Stomach (tissue), 9 donors: ENCODE data around the gene PPP2R2B. TPM values are rescaled to one million over a fixed set of nuclear protein-coding genes. Genes with fewer than 3 reads are reported as not detected.

Source experiments
- DNase-seq, 2 donors: peaks; one replicate each; pipeline versions ENCODE4 v3.0.0 to v3.0.0-alpha.2; 2013 to 2019
- H3K27ac ChIP-seq, 5 donors: fragments of 200-600 bp in 4 of 5; sonication (generic) in 4 of 5; one replicate each; pipeline ENCODE4 v1.5.1; 2013 to 2019; ENCODE audit warnings: mild to moderate bottlenecking in 1 of 5, moderate library complexity in 1 of 5
- H3K27me3 ChIP-seq, 3 donors: fragments of 200-600 bp; sonication (generic); one replicate each; pipeline ENCODE4 v1.5.1; 2017 to 2019; ENCODE audit warnings: mixed run types in 1 of 3
- H3K36me3 ChIP-seq, 4 donors: fragments of 200-600 bp; sonication (generic); 1 replicate in 3 of 4; 2 replicates in 1 of 4; pipeline ENCODE4 v1.5.1; 2016 to 2019
- H3K4me1 ChIP-seq, 4 donors: fragments of 200-600 bp; sonication (generic); one replicate each; pipeline ENCODE4 v1.5.1; 2016 to 2019
- H3K4me3 ChIP-seq, 4 donors: fragments of 200-600 bp; sonication (generic) in 3 of 4; one replicate each; pipeline ENCODE4 v1.5.1; 2016 to 2019; ENCODE audit warnings: mild to moderate bottlenecking in 1 of 4
- H3K9me3 ChIP-seq, 4 donors: fragments of 200-600 bp; sonication (generic); one replicate each; pipeline ENCODE4 v1.5.1; 2016 to 2019
- CTCF ChIP-seq, 7 experiments: fragments of 450-650 bp in 4 of 7; fragments of 200-600 bp in 3 of 7; sonication (generic) in 3 of 7; IDR thresholded peaks; one replicate each; pipeline ENCODE4 v1.5.1; 2016 to 2019; ENCODE audit warnings: antibody characterized with exemption in 7 of 7, control low read depth in 2 of 7, mild to moderate bottlenecking in 1 of 7
- EP300 ChIP-seq: sonication (generic); formaldehyde crosslinking; IDR thresholded peaks from one replicate; pipeline ENCODE4 v1.6.1; 2017; ENCODE audit warnings: antibody characterized with exemption
- POLR2A ChIP-seq, 4 donors: fragments of 450-650 bp; IDR thresholded peaks; one replicate each; pipeline ENCODE4 v1.6.1; 2016; ENCODE audit warnings: antibody characterized with exemption in 4 of 4, control low read depth in 2 of 4, mild to moderate bottlenecking in 1 of 4, moderate library complexity in 1 of 4
- POLR2AphosphoS5 ChIP-seq, 3 donors: sonication (generic); formaldehyde crosslinking; IDR thresholded peaks; one replicate each; pipeline ENCODE4 v1.6.1; 2016; ENCODE audit warnings: antibody characterized with exemption in 3 of 3
- WGBS, 5 donors: extraction: QIAGEN DNeasy Blood & Tissue Kit in 3 of 5; methylation state at CpG; one replicate each; pipeline versions ENCODE4 v1.1.5 to v1.1.7; 2013 to 2018; 5-methylcytosine and 5-hydroxymethylcytosine counted together
- intact Hi-C: fragments of 100-400 bp; cut with DNase I; formaldehyde crosslinking; loops from one replicate; pipeline ENCODE4 v1.15.1; 2023; ENCODE audit warnings: low total_unique reads
- polyA plus RNA-seq, 3 donors: library from polyadenylated mRNA; stranded (reverse); fragments of 200-250 nt; gene quantifications; one replicate each; pipeline ENCODE4 v1.2.3, GENCODE V29; 2013
- total RNA-seq, 5 donors: library from RNA; depleted of rRNA; stranded (reverse); fragments of >200 nt; gene quantifications; one replicate each; pipeline versions ENCODE4 v1.1.0 to v1.2.3, GENCODE V29; 2014 to 2016
- donor health status: healthy with polysubstance abuse.
- donor health status: Bipolar disorder and iron deficiency.
- donor health status: healthy.

The PPP2R2B gene
- total and polyA plus RNA-seq, 8 donors = under 0.01 to 4.6 (median 0.75) TPM; not detected in 1

DNA sequence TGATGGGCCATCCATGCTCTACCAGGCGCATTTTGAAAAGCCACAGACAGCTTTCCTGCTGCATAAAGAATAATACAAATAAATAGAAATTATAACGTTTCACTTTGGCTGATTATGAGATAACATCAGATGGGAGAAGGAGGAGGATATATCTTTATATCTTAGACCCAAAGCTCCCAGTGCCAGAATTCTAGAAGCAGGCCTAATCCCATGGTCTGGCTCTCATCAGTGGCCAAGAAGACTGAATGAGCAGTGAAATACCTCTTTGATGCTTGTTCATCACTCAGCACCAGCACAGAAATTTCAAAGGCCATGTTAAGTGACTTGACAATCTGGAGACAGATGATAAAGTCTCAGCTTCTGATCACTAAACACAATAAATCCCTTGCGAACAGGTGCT, 107.6 kb downstream of the PPP2R2B start:
- H3K4me3 ChIP-seq = no peak overlapping the region
- no peaks in the 10 kb centered on the region for H3K27me3 ChIP-seq
- WGBS, 5 donors = 74 to 79% (median 77%) methylated on average over 3 of the region's 3 CpGs
- no peak overlapping the region for H3K27ac ChIP-seq
- H3K4me1 ChIP-seq = no peaks in the 10 kb centered on the region
- intact Hi-C loops = no loop called here
- H3K9me3 ChIP-seq = no peaks in the 10 kb centered on the region
- H3K36me3 ChIP-seq = no peaks in the 10 kb centered on the region
- DNase-seq = no peak
- TF ChIP-seq EP300 = no peak
- TF ChIP-seq POLR2A (IDR thresholded peaks at IDR 0.05) = no peak
- no peak for TF ChIP-seq POLR2AphosphoS5 (IDR thresholded peaks at IDR 0.05)
- no peak for TF ChIP-seq CTCF (IDR thresholded peaks at IDR 0.05)

DNA sequence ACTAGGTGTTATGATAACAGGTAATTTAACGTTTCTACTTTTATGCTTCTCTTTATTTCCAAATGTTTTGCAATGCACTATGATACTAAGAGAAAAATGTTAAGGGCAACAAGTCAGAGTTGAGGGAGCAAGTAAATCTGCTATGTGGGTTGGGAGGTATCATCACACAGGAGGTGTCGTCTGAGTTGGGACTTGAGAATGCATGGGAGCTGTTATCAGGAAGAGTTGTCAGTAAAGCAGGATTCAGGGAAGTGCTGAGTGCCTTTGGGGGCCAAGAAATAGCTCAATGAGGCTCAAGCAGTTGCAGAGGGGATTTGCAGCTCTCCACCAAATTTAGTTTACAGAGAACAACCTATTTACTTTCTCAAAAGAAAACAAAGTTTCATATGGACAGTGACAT, 108.0 kb downstream of the PPP2R2B start:
- 57 to 66% (median 66%) methylated on average over 2 of the region's 2 CpGs for whole genome bisulfite sequencing, 5 donors
- intact Hi-C loops = no loop called here
- DNase-seq = no peak
- Histone ChIP-seq H3K4me1 (no peaks in the 10 kb centered on the region), H3K27me3 (no peaks in the 10 kb centered on the region), H3K36me3 (no peaks in the 10 kb centered on the region), H3K4me3 (no peak overlapping the region), H3K9me3 (no peaks in the 10 kb centered on the region), H3K27ac (no peak overlapping the region)
- no peak for TF ChIP-seq POLR2A (IDR thresholded peaks at IDR 0.05)
- TF ChIP-seq POLR2AphosphoS5 (IDR thresholded peaks at IDR 0.05) = no peak
- no peak for TF ChIP-seq CTCF (IDR thresholded peaks at IDR 0.05)
- TF ChIP-seq EP300 = no peak

DNA sequence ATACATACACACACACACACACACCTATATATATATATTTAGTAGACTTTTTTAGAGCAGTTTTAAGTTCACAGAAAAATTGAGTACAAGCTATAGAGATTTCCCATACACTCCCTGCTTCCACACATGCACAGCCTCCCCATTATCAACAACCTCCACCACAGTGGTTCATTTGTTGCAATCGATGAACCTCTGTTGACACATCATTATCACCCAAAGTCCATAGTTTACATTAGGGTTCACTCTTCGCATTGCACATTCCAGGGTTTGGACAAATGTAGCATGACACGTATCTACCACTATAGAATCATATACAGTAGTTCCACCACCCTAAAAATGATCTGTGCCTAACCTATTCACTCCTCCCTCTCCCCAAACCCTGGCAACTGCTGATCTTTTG, 111.0 kb downstream of the PPP2R2B start:
- H3K27me3 ChIP-seq = no peaks in the 10 kb centered on the region
- no peaks in the 10 kb centered on the region for H3K9me3 ChIP-seq
- H3K27ac ChIP-seq = no peak overlapping the region
- intact Hi-C loops = no loop called here
- H3K4me1 ChIP-seq = no peaks in the 10 kb centered on the region
- no peak for DNase-seq
- no peak overlapping the region for H3K4me3 ChIP-seq
- no peaks in the 10 kb centered on the region for H3K36me3 ChIP-seq
- TF ChIP-seq CTCF (IDR thresholded peaks at IDR 0.05) (no peak), EP300 (no peak), POLR2A (IDR thresholded peaks at IDR 0.05) (no peak), POLR2AphosphoS5 (IDR thresholded peaks at IDR 0.05) (no peak)
- 37 to 57% (median 40%) methylated on average over 3 of the region's 3 CpGs for WGBS, 5 donors

DNA sequence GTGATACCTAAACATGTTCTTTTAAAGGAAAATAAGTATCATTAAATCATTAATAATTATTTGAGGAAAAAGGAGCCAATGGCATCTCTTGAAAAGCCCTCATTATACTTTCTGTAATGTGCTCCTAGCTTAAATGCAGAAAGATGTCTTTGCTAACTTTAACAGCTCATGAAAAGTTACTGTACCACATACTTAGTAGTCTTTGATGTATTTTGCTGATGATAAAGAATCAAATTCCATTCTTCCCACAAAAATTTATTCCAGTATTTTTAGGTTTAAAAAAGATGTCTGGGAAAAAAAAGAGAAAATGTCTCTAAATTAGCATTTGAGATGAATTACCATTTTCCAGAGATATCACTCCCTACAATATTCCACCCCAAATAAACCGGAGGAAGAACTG, 112.5 kb downstream of the PPP2R2B start:
- WGBS, 5 donors = 70 to 93% (median 86%) methylated on average over 1 of the region's 1 CpG
- Histone ChIP-seq H3K27me3 (no peaks in the 10 kb centered on the region), H3K36me3 (no peaks in the 10 kb centered on the region), H3K27ac (no peak overlapping the region), H3K4me1 (no peaks in the 10 kb centered on the region), H3K9me3 (no peaks in the 10 kb centered on the region), H3K4me3 (no peak overlapping the region)
- no peak for DNase-seq
- intact Hi-C loops = no loop called here
- TF ChIP-seq POLR2AphosphoS5 (IDR thresholded peaks at IDR 0.05) (no peak), CTCF (IDR thresholded peaks at IDR 0.05) (no peak), POLR2A (IDR thresholded peaks at IDR 0.05) (no peak), EP300 (no peak)
